ENCODE results near the gene HIBADH.

HIBADH gene

GRCh38 chr7:27491534-27491933 is 171.1 kb downstream of the HIBADH start:
- DNase-seq (ENCODE audit: low spot score) = no peak

GRCh38 chr7:27487509-27487908 is 175.2 kb downstream of the HIBADH start:
- no peak for DNase-seq (ENCODE audit: low spot score)

GRCh38 chr7:27484451-27484850 is 178.2 kb downstream of the HIBADH start:
- DNase-seq (ENCODE audit: low spot score) = no peak

- DNase-seq (ENCODE audit: low spot score) = no peak
Measured at GRCh38 chr7:27482219-27482618, 180.5 kb downstream of the HIBADH start.

DNA sequence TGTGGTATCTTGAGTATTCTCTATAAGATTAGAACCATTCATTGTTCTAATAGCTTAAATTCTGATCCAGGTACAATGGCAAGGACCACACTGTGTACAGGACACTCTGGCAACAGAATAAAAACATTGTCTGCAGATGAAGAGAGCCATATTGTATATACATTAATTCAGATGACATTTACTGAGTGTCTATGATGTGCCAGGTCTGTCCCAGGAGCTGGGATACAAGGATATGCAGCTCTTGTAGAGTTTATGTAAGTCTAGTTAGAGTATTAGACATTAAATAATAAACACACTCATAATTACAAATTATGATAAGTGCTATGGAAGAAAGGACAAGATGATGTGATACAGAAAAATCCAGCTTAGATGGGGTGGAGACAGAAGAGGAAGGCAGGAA is 184.1 kb downstream of the HIBADH start:
- no peak for DNase-seq (ENCODE audit: low spot score)

DNA sequence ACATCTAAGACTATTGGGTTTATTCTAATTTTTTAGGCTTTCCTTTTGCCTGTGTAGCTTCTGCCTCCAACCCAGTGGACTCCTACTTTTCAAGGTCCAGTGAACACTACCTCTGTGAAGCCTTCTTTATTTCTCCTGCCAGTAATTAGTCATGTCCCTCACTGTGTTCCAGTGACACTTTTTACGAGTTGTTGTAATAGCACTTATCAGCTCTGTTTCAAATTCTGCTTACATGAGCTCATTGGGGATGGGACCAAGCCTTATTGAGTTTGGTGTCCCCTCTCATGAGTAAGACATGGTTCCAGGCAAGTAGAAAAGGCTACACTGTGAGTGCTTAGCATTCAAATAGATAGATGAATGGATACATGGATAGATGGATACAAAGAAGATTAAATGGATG is 184.6 kb downstream of the HIBADH start:
- no peak for DNase-seq (ENCODE audit: low spot score)

DNA sequence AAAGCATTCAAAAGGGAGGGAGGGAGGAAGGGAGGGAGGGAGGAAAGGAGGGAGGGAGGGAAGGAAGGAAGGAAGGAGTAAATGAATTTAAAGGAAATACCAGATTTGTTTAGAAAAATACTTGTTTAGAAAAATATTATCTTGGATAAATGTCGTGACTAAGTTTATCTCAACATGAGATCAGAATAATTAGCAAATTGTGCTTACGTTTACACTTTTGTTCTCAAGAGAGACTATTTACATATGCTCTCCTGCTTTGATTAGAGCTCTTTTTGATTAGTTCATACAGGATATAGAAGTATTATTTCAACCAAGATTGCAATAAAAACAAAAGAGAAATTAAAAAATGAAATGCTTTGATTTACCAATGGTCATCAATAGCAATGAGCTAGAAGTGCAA is 186.2 kb downstream of the HIBADH start:
- DNase-seq (ENCODE audit: low spot score) = no peak

Measured in cerebellar cortex (tissue), 1 donor.